Caco-2 (cell line): ENCODE measurements around the gene CARD6. TPM values are rescaled to one million over a fixed set of nuclear protein-coding genes. Genes with fewer than 3 reads are reported as not detected.
"Not testable (repeated sequence)": the region's sequence is repeated elsewhere in the genome, so short reads cannot be mapped to it uniquely, and the experiment has no call there.

Experiments
- Bru-seq: library from RNA; stranded (reverse); fragments of 400-500 nt; gene quantifications from one replicate; lab custom pipeline; 2021; lab: Mats Ljungman, UMichigan
- BruChase-seq, 2 experiments: library from RNA; stranded (reverse); fragments of 400-500 nt; gene quantifications; one replicate each; lab custom pipeline; 2021; lab: Mats Ljungman, UMichigan
- BruUV-seq: library from RNA; stranded (reverse); fragments of 400-500 nt; replicated peaks from 2 replicates; lab custom pipeline; 2021; lab: Mats Ljungman, UMichigan
- CTCF ChIA-PET: fragments of 300-600 bp; sonication (Branson Sonifier 250); formaldehyde crosslinking; loops from one replicate; lab custom pipeline; 2022; ENCODE audit warnings: antibody characterized with exemption; lab: Charles Lee
- POLR2A ChIA-PET: fragments of 300-600 bp; sonication (Branson Sonifier 250); formaldehyde crosslinking; loops from one replicate; lab custom pipeline; 2022; ENCODE audit warnings: antibody characterized with exemption; lab: Charles Lee
- DNase-seq, 2 experiments: peaks; one replicate each; pipeline versions ENCODE4 v3.0.0 to v3.0.0-alpha.2; 2020 to 2022
- H3K27me3 ChIP-seq: replicated peaks from 2 replicates; pipeline ENCODE4 v1.6.0; 2011; ENCODE audit warnings: low read length; ENCODE audit not compliant: control insufficient read depth, insufficient read depth
- H3K36me3 ChIP-seq: 2 replicates; pipeline ENCODE4 v1.5.1; 2011; ENCODE audit warnings: low read length; ENCODE audit not compliant: control insufficient read depth, insufficient read depth
- H3K4me1 ChIP-seq: fragments of 250-450 bp; sonication (Bioruptor Pico); 2 replicates; pipeline ENCODE4 v1.5.1; 2020; ENCODE audit warnings: mild to moderate bottlenecking
- H3K4me3 ChIP-seq: 2 replicates; pipeline ENCODE4 v1.5.1; 2011; ENCODE audit warnings: low read depth, mild to moderate bottlenecking, control low read depth, low read length
- H3K9me3 ChIP-seq: fragments of 250-450 bp; sonication (Bioruptor Pico); 2 replicates; pipeline ENCODE4 v1.5.1; 2020; ENCODE audit warnings: mild to moderate bottlenecking, moderate library complexity
- H3K27ac Mint-ChIP-seq: one replicate; pipeline ENCODE4 v1.8.0; 2022; ENCODE audit warnings: mixed read lengths; ENCODE audit not compliant: unreplicated experiment
- H3K27me3 Mint-ChIP-seq: one replicate; pipeline ENCODE4 v1.8.0; 2022; ENCODE audit warnings: mixed read lengths; ENCODE audit not compliant: insufficient read depth, unreplicated experiment
- H3K36me3 Mint-ChIP-seq: one replicate; pipeline ENCODE4 v1.8.0; 2022; ENCODE audit warnings: mild to moderate bottlenecking, mixed read lengths; ENCODE audit not compliant: insufficient read depth, unreplicated experiment
- H3K4me1 Mint-ChIP-seq: one replicate; pipeline ENCODE4 v1.8.0; 2022; ENCODE audit warnings: low read depth, mixed read lengths; ENCODE audit not compliant: unreplicated experiment
- H3K4me3 Mint-ChIP-seq: one replicate; pipeline ENCODE4 v1.8.0; 2022; ENCODE audit warnings: mild to moderate bottlenecking, moderate library complexity, mixed read lengths; ENCODE audit not compliant: unreplicated experiment
- H3K9me3 Mint-ChIP-seq: one replicate; pipeline ENCODE4 v1.8.0; 2022; ENCODE audit warnings: mixed read lengths; ENCODE audit not compliant: unreplicated experiment
- CTCF ChIP-seq, 2 experiments: fragments of 200-600 bp in 1 of 2; IDR thresholded peaks; 1 replicate in 1 of 2; 2 replicates in 1 of 2; pipeline versions ENCODE4 v1.5.1 to v1.8.0; 2011 to 2022; ENCODE audit warnings: antibody characterized with exemption in 1 of 2, control low read depth in 1 of 2, inconsistent platforms in 1 of 2, low read depth in 1 of 2, low read length in 1 of 2, mild to moderate bottlenecking in 1 of 2, moderate library complexity in 1 of 2; ENCODE audit not compliant: insufficient read depth in 1 of 2, severe bottlenecking in 1 of 2, unreplicated experiment in 1 of 2
- intact Hi-C: fragments of 100-400 bp; cut with micrococcal nuclease; formaldehyde crosslinking; loops from one replicate; pipeline ENCODE4 v1.10.0; 2022; ENCODE audit not compliant: unreplicated experiment
- long read RNA-seq: library from polyadenylated mRNA; stranded (forward); transcript quantifications from one replicate; pipeline ENCODE4 v2.0.0, GENCODE V29; 2022
- total RNA-seq: library from RNA; stranded (reverse); gene quantifications from 2 replicates; pipeline ENCODE4 v1.2.3, GENCODE V29; 2022

CARD6 gene
- total RNA-seq (0.14 and 0.26 TPM in 2 replicates), Bru-seq, nascent RNA (percentile 24 among the genes with signal in this experiment), BruChase-seq, experiment 1, labeled RNA remaining after a 2-hour chase (percentile 32 among the genes with signal in this experiment), BruChase-seq, experiment 2, labeled RNA remaining after a 6-hour chase (percentile 26 among the genes with signal in this experiment)
- long read RNA-seq: 0 reads

- no peak for DNase-seq
- intact Hi-C loops: no loop called here
These were observed at the start of gene CARD6 for GRCh38 chr5:40841068-40841805. Gene CARD6, plus strand, starts transcription at chr5:40841367. Its CDS starts 16 bp downstream, at chr5:40841383.

GRCh38 chr5:40791715-40792139 lies 49.4 kb upstream of the CARD6 start:
- Mint-ChIP-seq H3K9me3 (peaks cover 7% of the 10 kb centered on the region), H3K4me3 (no peak overlapping the region), H3K27me3 (no peaks in the 10 kb centered on the region), H3K27ac (no peak overlapping the region), H3K36me3 (peaks cover 32% of the 10 kb centered on the region), H3K4me1 (peaks cover 24% of the 10 kb centered on the region)
- H3K27me3 ChIP-seq: no peaks in the 10 kb centered on the region
- CTCF ChIA-PET: no interaction called here
- DNase-seq: no peak
- POLR2A ChIA-PET: no interaction called here
- no TSS peak for BruUV-seq
- no peak for TF ChIP-seq CTCF (IDR thresholded peaks at IDR 0.05; ENCODE audit: insufficient read depth in 1 of 2, low read depth in 1 of 2, low read length in 1 of 2, severe bottlenecking in 1 of 2, unreplicated experiment in 1 of 2)
- peaks cover 28% of the 10 kb centered on the region for H3K4me1 ChIP-seq
- intact Hi-C loops: no loop called here
- no peak overlapping the region for H3K4me3 ChIP-seq
- H3K9me3 ChIP-seq: peaks cover 8% of the 10 kb centered on the region; the same call in 1 of the 2 replicates
- no peaks in the 10 kb centered on the region for H3K36me3 ChIP-seq

More at GRCh38 chr5:40841068-40841805, at the start of gene CARD6:
- Mint-ChIP-seq H3K4me1 (peaks cover 13% of the 10 kb centered on the region), H3K4me3 (peak within 1 kb of the TSS; percentile 69), H3K36me3 (no peaks in the 10 kb centered on the region), H3K27me3 (peaks cover 2% of the 10 kb centered on the region), H3K27ac (peak within 1 kb of the TSS; percentile 4), H3K9me3 (no peaks in the 10 kb centered on the region)
- no TSS peak for BruUV-seq
- H3K4me1 ChIP-seq: peaks cover 3% of the 10 kb centered on the region; the same call in 1 of the 2 replicates
- H3K9me3 ChIP-seq: no peaks in the 10 kb centered on the region
- no peaks in the 10 kb centered on the region for H3K36me3 ChIP-seq
- TF ChIP-seq CTCF (IDR thresholded peaks at IDR 0.05; ENCODE audit: insufficient read depth in 1 of 2, low read depth in 1 of 2, low read length in 1 of 2, severe bottlenecking in 1 of 2, unreplicated experiment in 1 of 2): no peak
- H3K4me3 ChIP-seq: peak within 1 kb of the TSS; percentile 21
- ChIA-PET POLR2A (no interaction called here), CTCF (interaction anchor here (0.6 kb wide), 1 partner anchor 35 kb away, joined by 3 read pairs; no protein-coding TSS in a partner anchor)
- no peaks in the 10 kb centered on the region for H3K27me3 ChIP-seq

GRCh38 chr5:40792691-40793090 lies 48.5 kb upstream of the CARD6 start:
- DNase-seq, H3K27ac Mint-ChIP-seq, H3K4me3 ChIP-seq, BruUV-seq, H3K27me3 ChIP-seq, POLR2A ChIA-PET, CTCF ChIA-PET, H3K36me3 ChIP-seq, H3K4me3 Mint-ChIP-seq, intact Hi-C loops, H3K27me3 Mint-ChIP-seq, H3K9me3 Mint-ChIP-seq, H3K9me3 ChIP-seq: not testable (repeated sequence)
- H3K4me1 ChIP-seq: peaks cover 28% of the 10 kb centered on the region
- H3K36me3 Mint-ChIP-seq: peaks cover 30% of the 10 kb centered on the region
- H3K4me1 Mint-ChIP-seq: peaks cover 25% of the 10 kb centered on the region

GRCh38 chr5:40794340-40794739 lies 46.8 kb upstream of the CARD6 start:
- H3K9me3 Mint-ChIP-seq, intact Hi-C loops, DNase-seq, POLR2A ChIA-PET, H3K4me3 ChIP-seq, CTCF ChIA-PET, H3K9me3 ChIP-seq, H3K27ac Mint-ChIP-seq, H3K36me3 ChIP-seq, H3K27me3 ChIP-seq, H3K27me3 Mint-ChIP-seq, H3K4me3 Mint-ChIP-seq, BruUV-seq: not testable (repeated sequence)
- H3K4me1 ChIP-seq: peaks cover 32% of the 10 kb centered on the region
- peaks cover 28% of the 10 kb centered on the region for H3K4me1 Mint-ChIP-seq
- peaks cover 19% of the 10 kb centered on the region for H3K36me3 Mint-ChIP-seq

- not testable (repeated sequence) for H3K4me3 ChIP-seq
These were observed 46.3 kb upstream of the CARD6 start for GRCh38 chr5:40794877-40795276.

More at GRCh38 chr5:40794877-40795276, 46.3 kb upstream of the CARD6 start:
- Mint-ChIP-seq H3K4me1 (peaks cover 25% of the 10 kb centered on the region), H3K36me3 (peaks cover 19% of the 10 kb centered on the region)
- H3K27me3 ChIP-seq, POLR2A ChIA-PET, H3K9me3 ChIP-seq, H3K9me3 Mint-ChIP-seq, BruUV-seq, H3K36me3 ChIP-seq, intact Hi-C loops, DNase-seq, CTCF ChIA-PET, H3K27ac Mint-ChIP-seq, H3K4me3 Mint-ChIP-seq, H3K27me3 Mint-ChIP-seq: not testable (repeated sequence)
- peaks cover 34% of the 10 kb centered on the region for H3K4me1 ChIP-seq
